Gastroesophageal sphincter (tissue), 3 donors: ENCODE data around the gene RXRG.

Experiments used
- POLR2A ChIP-seq, 2 donors: fragments of 450-650 bp; IDR thresholded peaks; one replicate each; pipeline ENCODE4 v1.6.1; 2017; ENCODE audit warnings: antibody characterized with exemption in 2 of 2, mild to moderate bottlenecking in 2 of 2, moderate library complexity in 1 of 2
- POLR2AphosphoS5 ChIP-seq: sonication (generic); formaldehyde crosslinking; IDR thresholded peaks from one replicate; pipeline ENCODE4 v1.6.1; 2017; ENCODE audit warnings: antibody characterized with exemption
- TF ChIP-seq, protein P1 (sequence below), 4 experiments: fragments of 200-600 bp in 2 of 4; fragments of 450-650 bp in 2 of 4; sonication (generic) in 1 of 4; IDR thresholded peaks; one replicate each; pipeline ENCODE4 v1.5.1; 2017 to 2019; ENCODE audit warnings: antibody characterized with exemption in 4 of 4, mild to moderate bottlenecking in 2 of 4, moderate library complexity in 2 of 4

DNA sequence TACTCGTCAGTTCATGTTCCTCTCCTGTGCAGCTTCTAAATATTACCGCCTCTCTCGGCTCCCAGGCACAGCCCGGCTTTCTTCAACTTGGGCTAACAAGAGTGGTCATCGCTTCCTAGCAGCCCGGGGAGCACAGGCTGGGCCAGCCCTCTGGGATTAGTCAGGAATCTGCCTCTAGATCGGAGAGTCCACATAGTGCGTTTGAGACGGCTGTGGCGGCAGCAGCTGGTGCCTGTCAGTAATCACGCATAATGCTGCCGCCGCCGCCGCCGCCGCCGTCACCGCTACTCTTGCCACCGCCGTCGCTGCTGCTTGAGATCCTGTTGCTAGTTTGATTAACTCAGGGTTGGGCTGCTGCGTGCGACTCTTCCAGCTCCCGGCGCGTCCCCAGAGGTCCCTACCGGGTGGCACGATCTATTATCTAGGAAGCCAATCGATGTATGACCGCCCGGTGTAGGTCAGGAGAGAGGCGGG, at the start of gene RXRG:
- TF ChIP-seq POLR2A (IDR thresholded peaks at IDR 0.05) = no peak
- TF ChIP-seq, protein P1, sequence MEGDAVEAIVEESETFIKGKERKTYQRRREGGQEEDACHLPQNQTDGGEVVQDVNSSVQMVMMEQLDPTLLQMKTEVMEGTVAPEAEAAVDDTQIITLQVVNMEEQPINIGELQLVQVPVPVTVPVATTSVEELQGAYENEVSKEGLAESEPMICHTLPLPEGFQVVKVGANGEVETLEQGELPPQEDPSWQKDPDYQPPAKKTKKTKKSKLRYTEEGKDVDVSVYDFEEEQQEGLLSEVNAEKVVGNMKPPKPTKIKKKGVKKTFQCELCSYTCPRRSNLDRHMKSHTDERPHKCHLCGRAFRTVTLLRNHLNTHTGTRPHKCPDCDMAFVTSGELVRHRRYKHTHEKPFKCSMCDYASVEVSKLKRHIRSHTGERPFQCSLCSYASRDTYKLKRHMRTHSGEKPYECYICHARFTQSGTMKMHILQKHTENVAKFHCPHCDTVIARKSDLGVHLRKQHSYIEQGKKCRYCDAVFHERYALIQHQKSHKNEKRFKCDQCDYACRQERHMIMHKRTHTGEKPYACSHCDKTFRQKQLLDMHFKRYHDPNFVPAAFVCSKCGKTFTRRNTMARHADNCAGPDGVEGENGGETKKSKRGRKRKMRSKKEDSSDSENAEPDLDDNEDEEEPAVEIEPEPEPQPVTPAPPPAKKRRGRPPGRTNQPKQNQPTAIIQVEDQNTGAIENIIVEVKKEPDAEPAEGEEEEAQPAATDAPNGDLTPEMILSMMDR (IDR thresholded peaks at IDR 0.05) = no peak
- TF ChIP-seq POLR2AphosphoS5 = no peak
